Upper lobe of left lung (tissue), 4 donors: ENCODE measurements around the gene CCN5.

Experiments used
- CTCF ChIP-seq, 6 experiments: fragments of 450-650 bp in 4 of 6; fragments of 200-600 bp in 2 of 6; sonication (generic) in 2 of 6; IDR thresholded peaks; one replicate each; pipeline ENCODE4 v1.5.1; 2016 to 2019; ENCODE audit warnings: antibody characterized with exemption in 6 of 6
- POLR2A ChIP-seq, 4 donors: fragments of 450-650 bp; IDR thresholded peaks; one replicate each; pipeline ENCODE4 v1.5.1; 2016 to 2017; ENCODE audit warnings: antibody characterized with exemption in 4 of 4, mild to moderate bottlenecking in 2 of 4
- POLR2AphosphoS5 ChIP-seq, 2 donors: sonication (generic); formaldehyde crosslinking; IDR thresholded peaks; one replicate each; pipeline ENCODE4 v1.5.1; 2017; ENCODE audit warnings: antibody characterized with exemption in 2 of 2

DNA sequence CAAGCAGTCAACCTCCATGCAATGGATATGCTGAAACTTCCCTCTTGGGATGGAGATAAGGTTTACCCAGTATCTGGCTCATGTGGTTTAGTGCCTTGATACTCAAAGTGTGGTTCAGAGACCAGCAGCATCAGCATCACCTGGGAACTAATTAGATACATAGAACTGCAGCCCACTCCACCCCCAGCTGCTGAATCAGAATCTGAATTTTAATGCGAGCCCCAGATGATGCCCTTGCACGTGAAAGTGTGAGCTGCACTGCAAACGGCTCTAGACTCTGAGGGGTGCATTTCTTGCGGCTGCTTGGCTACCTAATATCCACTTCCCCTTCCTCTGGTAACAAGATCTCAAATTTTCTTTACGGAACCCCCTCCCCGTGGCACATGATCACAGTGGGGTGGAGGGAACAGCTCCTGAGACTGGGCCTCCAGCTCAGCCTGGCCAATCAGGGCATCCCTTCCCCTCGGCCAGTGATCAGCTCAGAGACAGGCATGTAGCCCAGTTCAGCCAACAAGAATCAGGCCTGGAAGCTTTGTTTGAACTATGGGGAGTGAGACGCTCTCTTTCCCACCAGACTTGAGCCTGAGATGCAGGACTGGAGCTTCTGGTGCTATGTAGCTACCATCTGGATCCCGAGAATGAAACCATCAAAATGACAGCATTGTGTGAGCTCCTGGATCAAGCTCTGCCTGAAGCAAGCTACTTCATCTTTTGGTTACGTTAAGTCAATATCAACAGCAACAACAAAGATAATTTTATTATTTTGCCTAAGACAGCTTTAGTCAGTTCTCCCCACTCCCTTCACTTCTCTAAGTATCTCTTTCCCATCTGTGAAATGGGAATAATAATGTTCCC lies 43.3 kb downstream of the CCN5 start:
- TF ChIP-seq POLR2A (IDR thresholded peaks at IDR 0.05) = no peak
- TF ChIP-seq POLR2AphosphoS5 (IDR thresholded peaks at IDR 0.05) = no peak
- no peak for TF ChIP-seq CTCF (IDR thresholded peaks at IDR 0.05)
